BLaER1 treated with 17β-estradiol and CSF1 and Interleukin-3, amounts not matched to agents 10 nM and 100 nM (cell line): ENCODE measurements around the gene SOX12.

Experiments
- H3K27ac ChIP-seq, 11 experiments: shearing (Covaris generic); formaldehyde crosslinking; 2 replicates each; pipeline ENCODE4 v1.8.1; 2022
- H3K27me3 ChIP-seq, 11 experiments: shearing (Covaris generic); formaldehyde crosslinking; 2 replicates each; pipeline ENCODE4 v1.8.1; 2022
- H3K36me3 ChIP-seq, 11 experiments: shearing (Covaris generic); formaldehyde crosslinking; 2 replicates each; pipeline ENCODE4 v1.8.1; 2022
- H3K4me1 ChIP-seq, 10 experiments: shearing (Covaris generic); formaldehyde crosslinking; 2 replicates each; pipeline ENCODE4 v1.8.1; 2022
- H3K4me2 ChIP-seq, 11 experiments: shearing (Covaris generic); formaldehyde crosslinking; 2 replicates each; pipeline ENCODE4 v1.8.1; 2022
- H3K4me3 ChIP-seq, 10 experiments: shearing (Covaris generic); formaldehyde crosslinking; 2 replicates each; pipeline ENCODE4 v1.8.1; 2022
- H3K9ac ChIP-seq, 11 experiments: shearing (Covaris generic); formaldehyde crosslinking; 2 replicates each; pipeline ENCODE4 v1.8.1; 2022
- H3K9me3 ChIP-seq, 11 experiments: shearing (Covaris generic); formaldehyde crosslinking; replicated peaks in 1 of 11; 2 replicates each; pipeline ENCODE4 v1.8.1; 2022
- H4K20me1 ChIP-seq, 11 experiments: shearing (Covaris generic); formaldehyde crosslinking; 2 replicates each; pipeline ENCODE4 v1.8.1; 2022
- Cebpa-rat ChIP-seq, 11 experiments: shearing (Covaris generic); IDR thresholded peaks; 2 replicates each; pipeline ENCODE4 v1.8.1; 2022

Gene SOX12

DNA sequence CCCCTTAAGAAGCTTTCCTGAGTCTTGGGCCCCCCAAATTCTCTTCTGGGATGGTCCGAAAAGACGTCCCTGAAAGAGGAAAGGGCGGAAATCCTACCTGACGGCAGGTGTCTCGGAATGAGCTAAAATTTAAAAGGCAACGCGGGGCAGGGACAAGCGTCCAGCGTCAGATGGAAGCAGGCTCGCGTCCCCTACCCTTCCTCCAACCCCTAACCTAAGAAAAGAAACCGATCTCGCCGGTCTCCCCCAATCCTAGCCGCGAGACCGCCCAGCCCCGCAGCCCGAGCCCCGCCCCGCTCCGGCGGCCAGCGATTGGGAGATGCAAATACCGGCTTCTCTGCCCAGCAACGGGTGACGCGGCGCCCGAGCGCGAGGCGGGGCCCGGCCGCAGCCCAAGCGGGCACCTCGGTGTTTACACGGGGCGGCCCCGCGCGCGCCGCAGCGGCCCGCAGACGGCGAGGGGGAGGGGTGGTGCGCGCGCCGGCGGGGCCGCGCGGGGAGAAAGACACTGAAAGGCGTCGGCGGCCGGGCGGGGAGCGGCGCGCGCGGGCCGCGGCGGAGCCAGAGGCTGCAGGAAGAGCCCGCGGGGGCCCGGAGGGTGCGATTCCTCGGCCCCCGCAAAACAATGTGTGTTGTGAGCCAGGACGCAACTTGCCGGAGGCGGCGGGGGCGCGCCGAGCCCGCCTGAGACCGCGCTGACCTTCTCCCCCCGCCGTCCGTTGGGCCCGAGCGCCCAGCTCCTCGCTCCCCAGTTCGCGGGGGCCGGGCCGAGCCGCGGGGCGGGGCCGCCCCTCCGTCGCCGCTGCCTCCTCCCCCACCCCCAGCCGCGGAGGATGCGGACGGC is at the start of gene SOX12:
Gene SOX12 (plus strand): TSS at position 508 of the 844 bp plus-strand sequence. CDS start 373 bp downstream, outside the sequence.
- Histone ChIP-seq H3K9ac (peak within 1 kb of the TSS; percentile 87 to 96 (median 91)), H4K20me1 (peaks cover 19 to 37% (median 30%) of the 10 kb centered on the region in 11 experiments; a peak in 21 of 22 replicates), H3K27me3 (no peaks in the 10 kb centered on the region), H3K9me3 (no peaks in the 10 kb centered on the region), H3K27ac (peak within 1 kb of the TSS; percentile 68 to 98 (median 92); a peak in 21 of 22 replicates), H3K4me2 (peak within 1 kb of the TSS; percentile 79 to 99 (median 91)), H3K4me3 (peak within 1 kb of the TSS; percentile 69 to 95 (median 84)), H3K36me3 (peaks cover 0 to 16% (median 5%) of the 10 kb centered on the region in 11 experiments; a peak in 9 of 22 replicates), H3K4me1 (peaks cover 35 to 43% (median 36%) of the 10 kb centered on the region in 10 experiments)
- no peak for TF ChIP-seq Cebpa-rat (IDR thresholded peaks at IDR 0.05)

DNA sequence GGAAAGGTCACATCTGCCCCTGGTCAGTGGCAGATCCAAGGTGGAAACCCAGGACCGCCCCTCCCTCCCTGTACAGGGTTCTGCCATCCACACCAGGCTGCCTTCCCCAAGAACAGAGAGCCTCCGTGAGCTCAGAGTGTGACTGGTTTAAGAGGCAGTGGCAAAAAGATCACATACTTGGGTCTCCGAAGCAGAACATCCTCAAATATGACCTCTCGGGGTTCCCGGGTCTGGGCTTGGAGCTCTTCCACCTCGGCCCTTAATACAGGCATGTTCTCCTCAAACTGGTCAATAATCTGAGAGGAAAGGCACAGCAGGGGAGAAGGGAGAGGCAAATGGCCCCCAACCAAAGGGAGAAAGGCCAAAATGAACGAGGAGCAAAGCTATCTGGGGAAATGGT is 49.6 kb upstream of the SOX12 start:
- Histone ChIP-seq H3K36me3 (peaks cover 48 to 72% (median 59%) of the 10 kb centered on the region in 11 experiments), H3K4me3 (no peak overlapping the region), H3K9ac (no peak overlapping the region), H3K9me3 (peaks cover 0 to 6% (median 0%) of the 10 kb centered on the region in 11 experiments; a peak in 3 of 22 replicates), H4K20me1 (no peaks in the 10 kb centered on the region), H3K27me3 (no peaks in the 10 kb centered on the region), H3K4me2 (no peak overlapping the region), H3K4me1 (peaks cover 0 to 16% (median 8%) of the 10 kb centered on the region in 10 experiments; a peak in 16 of 20 replicates), H3K27ac (no peak overlapping the region)
- no peak for TF ChIP-seq Cebpa-rat (IDR thresholded peaks at IDR 0.05)

DNA sequence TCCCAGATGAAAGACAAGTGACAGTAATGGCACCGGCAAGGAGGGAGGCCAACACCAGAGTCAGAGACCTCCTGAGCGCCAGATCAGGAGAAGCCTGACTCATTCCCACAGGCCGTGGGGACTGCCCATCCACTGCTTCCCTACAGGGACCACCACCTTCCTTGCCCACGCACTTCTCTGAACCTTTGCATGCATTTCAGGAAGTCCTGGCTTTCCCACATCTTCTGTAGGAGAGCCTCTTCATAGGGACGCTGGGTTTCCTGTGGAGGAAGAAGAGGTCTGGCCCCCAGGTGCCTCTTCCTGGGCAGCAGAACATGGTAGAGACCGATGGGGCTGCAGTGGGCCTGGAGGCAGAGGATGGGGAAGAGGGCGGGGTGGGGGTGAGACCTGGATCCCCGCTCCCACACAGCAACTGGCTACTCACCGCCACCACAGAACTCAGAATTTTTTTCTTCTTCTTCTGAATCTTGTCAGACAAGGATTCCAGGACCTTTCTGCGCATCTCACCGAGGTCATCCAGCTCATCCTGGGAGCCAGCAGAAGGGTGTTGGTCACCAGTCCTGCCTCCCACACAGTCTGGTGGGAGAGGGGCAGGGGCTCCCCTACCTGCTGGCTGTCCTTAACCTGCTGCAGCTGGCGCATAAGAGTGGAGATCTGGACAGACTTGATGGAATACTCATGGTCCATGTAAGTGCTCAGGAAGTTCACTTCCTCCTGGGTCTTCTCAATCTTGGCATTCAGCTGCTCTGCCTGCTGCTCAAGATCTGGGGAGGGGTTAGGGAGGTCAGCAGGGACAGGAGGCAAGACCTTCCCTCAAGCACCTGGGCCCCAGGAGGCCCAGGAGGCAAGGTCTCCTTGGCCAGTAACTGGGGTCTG is 48.5 kb upstream of the SOX12 start:
- TF ChIP-seq Cebpa-rat (IDR thresholded peaks at IDR 0.05): no peak
- Histone ChIP-seq H3K4me1 (peaks cover 0 to 15% (median 6%) of the 10 kb centered on the region in 10 experiments; a peak in 16 of 20 replicates), H3K27ac (no peak overlapping the region), H3K9ac (no peak overlapping the region), H3K4me3 (no peak overlapping the region), H3K4me2 (no peak overlapping the region), H4K20me1 (no peaks in the 10 kb centered on the region), H3K36me3 (peaks cover 59 to 79% (median 68%) of the 10 kb centered on the region in 11 experiments), H3K9me3 (peaks cover 0 to 6% (median 0%) of the 10 kb centered on the region in 11 experiments; a peak in 3 of 22 replicates), H3K27me3 (no peaks in the 10 kb centered on the region)

DNA sequence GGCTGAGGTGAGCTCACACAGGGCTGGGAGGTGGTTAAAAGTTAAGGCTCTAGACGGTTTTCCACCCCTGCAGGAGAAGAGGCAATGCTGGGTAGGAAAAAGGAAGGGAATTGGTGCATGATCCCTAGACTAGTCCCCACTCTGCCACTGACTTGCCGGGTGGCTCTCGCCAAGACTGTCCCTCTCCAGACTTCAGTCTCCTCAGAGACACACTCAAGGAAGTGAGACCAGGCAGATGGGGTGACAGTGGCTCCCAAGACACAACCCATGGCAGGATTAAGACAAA is 47.9 kb upstream of the SOX12 start:
- Histone ChIP-seq H3K36me3 (peaks cover 62 to 82% (median 73%) of the 10 kb centered on the region in 11 experiments), H3K4me3 (no peak overlapping the region), H3K4me2 (no peak overlapping the region), H3K4me1 (peaks cover 0 to 15% (median 6%) of the 10 kb centered on the region in 10 experiments; a peak in 16 of 20 replicates), H3K27ac (no peak overlapping the region), H3K9ac (no peak overlapping the region), H3K27me3 (no peaks in the 10 kb centered on the region), H3K9me3 (peaks cover 0 to 6% (median 0%) of the 10 kb centered on the region in 11 experiments; a peak in 3 of 22 replicates), H4K20me1 (no peaks in the 10 kb centered on the region)
- no peak for TF ChIP-seq Cebpa-rat (IDR thresholded peaks at IDR 0.05)

DNA sequence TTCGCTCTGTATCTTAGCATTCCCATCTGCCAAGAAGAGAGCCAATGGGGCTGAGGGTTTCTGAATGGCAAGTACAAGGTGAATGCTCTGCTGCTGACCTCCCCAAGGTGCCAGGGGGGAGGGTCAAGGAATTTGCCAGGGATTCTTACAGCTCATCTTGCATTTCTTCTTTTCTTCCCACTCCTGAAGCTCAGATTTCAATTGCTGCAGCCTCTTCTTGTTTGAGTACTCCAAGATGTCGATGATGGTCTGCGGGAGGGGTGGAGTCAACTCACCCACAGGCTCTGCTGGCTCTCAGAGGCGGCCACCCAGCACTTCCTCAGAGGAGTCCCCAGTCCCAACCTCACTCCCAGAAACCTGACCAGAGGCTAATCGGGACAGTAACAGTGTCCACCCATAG is 47.2 kb upstream of the SOX12 start:
- Histone ChIP-seq H3K9ac (no peak overlapping the region), H3K4me1 (peaks cover 0 to 11% (median 6%) of the 10 kb centered on the region in 10 experiments; a peak in 16 of 20 replicates), H3K4me3 (no peak overlapping the region), H3K36me3 (peaks cover 65 to 88% (median 77%) of the 10 kb centered on the region in 11 experiments), H4K20me1 (no peaks in the 10 kb centered on the region), H3K27ac (no peak overlapping the region), H3K27me3 (no peaks in the 10 kb centered on the region), H3K4me2 (no peak overlapping the region), H3K9me3 (peaks cover 0 to 6% (median 0%) of the 10 kb centered on the region in 11 experiments; a peak in 3 of 22 replicates)
- TF ChIP-seq Cebpa-rat (IDR thresholded peaks at IDR 0.05): no peak

DNA sequence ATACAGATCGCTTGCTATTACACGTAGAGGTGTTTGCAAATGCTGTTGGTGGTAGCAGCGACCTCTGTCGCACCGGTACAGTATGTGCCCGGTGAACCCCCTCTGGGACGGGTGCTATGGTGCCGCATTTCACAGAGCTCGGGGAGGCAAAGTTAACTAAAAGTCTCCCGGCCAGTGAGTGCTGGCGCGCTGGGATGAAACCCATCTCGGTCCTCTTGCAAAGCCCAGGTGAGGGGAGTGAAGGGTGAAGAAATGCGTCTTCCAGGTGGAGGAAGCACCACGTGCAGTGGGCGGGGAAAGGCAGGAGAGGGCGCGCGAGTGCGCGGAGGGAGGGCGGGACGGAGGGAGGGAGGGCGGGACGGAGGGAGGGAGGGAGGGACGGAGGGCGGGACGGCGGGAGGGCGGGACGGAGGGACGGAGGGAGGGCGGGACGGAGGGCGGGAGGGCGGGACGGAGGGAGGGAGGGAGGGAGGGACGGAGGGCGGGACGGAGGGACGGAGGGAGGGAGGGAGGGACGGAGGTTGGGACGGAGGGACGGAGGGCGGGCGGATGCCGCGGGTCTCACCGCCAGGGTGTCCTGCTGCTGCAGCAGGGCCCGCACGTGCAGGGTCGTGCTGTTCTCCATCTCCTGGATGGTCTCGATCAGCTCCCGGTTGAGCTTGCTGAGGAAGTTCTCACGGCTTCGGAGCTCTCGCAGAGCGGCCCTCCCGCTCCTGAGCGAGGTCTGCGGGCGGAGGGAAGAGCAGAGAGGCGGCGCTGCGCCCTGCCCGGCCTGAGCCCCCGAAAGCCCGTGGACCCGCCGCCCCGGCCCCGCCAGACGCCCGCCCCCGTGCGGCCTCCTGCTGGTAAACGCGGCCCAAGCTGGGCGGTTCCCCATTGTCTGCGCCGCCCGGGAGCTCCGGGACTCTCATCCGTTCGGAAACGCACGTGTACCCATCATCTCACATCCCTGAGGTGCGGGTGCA is 46.5 kb upstream of the SOX12 start:
- no peak overlapping the region for H3K4me3 ChIP-seq
- no peak overlapping the region for H3K27ac ChIP-seq
- H3K4me2 ChIP-seq: no peak overlapping the region
- peaks cover 0 to 6% (median 0%) of the 10 kb centered on the region in 11 experiments; a peak in 3 of 22 replicates for H3K9me3 ChIP-seq
- no peak for TF ChIP-seq Cebpa-rat (IDR thresholded peaks at IDR 0.05)
- H3K27me3 ChIP-seq: no peaks in the 10 kb centered on the region
- no peaks in the 10 kb centered on the region; a peak in 1 of 22 replicates for H4K20me1 ChIP-seq
- no peak overlapping the region for H3K9ac ChIP-seq
- H3K4me1 ChIP-seq: peaks cover 0 to 6% (median 5%) of the 10 kb centered on the region in 10 experiments; a peak in 16 of 20 replicates
- H3K36me3 ChIP-seq: peaks cover 72 to 95% (median 84%) of the 10 kb centered on the region in 11 experiments

DNA sequence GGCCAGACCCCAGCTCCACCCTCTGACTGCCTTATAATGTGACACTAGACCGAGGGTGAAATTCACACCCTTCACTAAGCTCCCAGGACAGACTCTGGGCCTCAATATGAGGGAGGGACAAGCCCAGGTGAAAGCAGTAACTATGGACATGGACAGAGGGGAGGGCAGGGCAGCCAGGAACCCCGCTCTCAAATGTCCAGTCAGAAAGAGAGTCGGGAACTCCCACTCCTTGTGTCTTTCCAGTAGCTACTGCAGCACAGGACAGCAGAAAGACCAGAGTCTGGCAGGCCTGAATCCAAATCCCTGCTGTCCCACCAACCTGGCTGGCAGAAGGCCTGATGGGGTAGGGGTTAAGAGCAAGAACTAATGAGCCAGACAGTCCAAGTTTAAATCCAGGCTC is 41.2 kb upstream of the SOX12 start:
- Histone ChIP-seq H3K9me3 (peaks cover 0 to 8% (median 0%) of the 10 kb centered on the region in 11 experiments; a peak in 3 of 22 replicates), H4K20me1 (no peaks in the 10 kb centered on the region; a peak in 1 of 22 replicates), H3K36me3 (peaks cover 35 to 71% (median 56%) of the 10 kb centered on the region in 11 experiments), H3K4me3 (no peak overlapping the region), H3K9ac (peak overlapping the region in 2 of 11 experiments; percentile 9 to 13; a peak in 2 of 22 replicates), H3K27me3 (no peaks in the 10 kb centered on the region), H3K4me1 (peaks cover 2 to 16% (median 5%) of the 10 kb centered on the region in 10 experiments; a peak in 15 of 20 replicates), H3K4me2 (no peak overlapping the region), H3K27ac (no peak overlapping the region)
- no peak for TF ChIP-seq Cebpa-rat (IDR thresholded peaks at IDR 0.05)

DNA sequence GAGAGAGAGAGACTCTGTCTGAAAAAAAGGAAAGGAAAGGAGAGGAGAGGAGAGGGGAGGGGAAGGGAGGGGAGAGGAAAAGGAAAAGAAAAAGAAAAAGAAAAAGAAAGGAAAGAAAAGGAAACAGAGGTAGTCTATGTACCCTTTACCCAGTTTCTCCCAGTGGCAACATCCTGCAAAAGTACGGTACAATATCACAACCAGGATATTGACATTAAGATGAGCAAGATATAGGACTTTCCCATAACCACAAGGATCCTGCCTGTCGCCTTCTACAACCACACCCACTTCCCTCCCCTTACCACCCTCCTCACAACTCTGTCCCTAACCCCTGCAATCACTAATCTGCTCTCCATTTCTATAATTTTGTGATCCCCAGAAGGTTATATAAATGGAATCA is 38.8 kb upstream of the SOX12 start:
- H3K4me2 ChIP-seq: peak overlapping the region in 5 of 11 experiments; percentile 15 to 59 (median 42); a peak in 6 of 22 replicates
- TF ChIP-seq Cebpa-rat (IDR thresholded peaks at IDR 0.05): no peak
- H3K4me3 ChIP-seq: no peak overlapping the region
- H3K9me3 ChIP-seq: 0 out of 22 replicates have a peak, but pooled peaks cover 0 to 3% (median 0%) of the 10 kb centered on the region in 11 experiments
- H3K36me3 ChIP-seq: peaks cover 16 to 48% (median 33%) of the 10 kb centered on the region in 11 experiments
- H3K27ac ChIP-seq: no peak overlapping the region
- H3K9ac ChIP-seq: no peak overlapping the region
- no peaks in the 10 kb centered on the region for H3K27me3 ChIP-seq
- peaks cover 16 to 31% (median 21%) of the 10 kb centered on the region in 10 experiments for H3K4me1 ChIP-seq
- no peaks in the 10 kb centered on the region; a peak in 1 of 22 replicates for H4K20me1 ChIP-seq
